ENCODE data around the gene CDH8.
"Not testable (repeated sequence)": the region's sequence is repeated elsewhere in the genome, so short reads cannot be mapped to it uniquely, and the experiment has no call there.

Gene CDH8

DNA sequence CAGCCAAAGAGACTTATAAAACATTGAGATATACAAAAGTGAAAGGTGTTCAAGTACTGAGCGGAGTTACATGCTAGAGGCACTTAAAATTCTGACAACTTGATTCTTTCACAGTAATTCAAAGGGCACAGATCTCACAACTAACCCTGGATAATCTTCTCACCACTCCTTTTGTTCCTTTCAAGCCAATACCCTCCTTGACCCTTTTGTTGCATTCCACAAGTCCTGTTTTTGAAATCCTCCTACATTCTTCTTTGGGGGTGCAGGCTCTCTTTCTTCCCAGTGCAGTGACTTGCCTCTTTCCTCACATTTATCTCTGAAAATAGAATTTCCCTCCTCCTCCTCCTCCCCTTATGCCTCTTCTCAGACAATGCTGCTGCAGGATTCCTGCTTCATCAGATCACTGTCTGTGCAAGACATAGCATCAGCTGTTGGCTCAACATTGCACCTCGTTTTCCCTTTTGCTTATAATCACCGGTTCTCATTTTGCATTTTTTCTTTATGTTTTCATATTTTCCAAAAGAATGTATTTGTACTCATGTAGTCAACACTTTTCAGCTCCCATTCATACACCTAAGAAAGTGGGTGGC lies 199.3 kb downstream of the CDH8 start:
- DNase-seq: no peak

DNA sequence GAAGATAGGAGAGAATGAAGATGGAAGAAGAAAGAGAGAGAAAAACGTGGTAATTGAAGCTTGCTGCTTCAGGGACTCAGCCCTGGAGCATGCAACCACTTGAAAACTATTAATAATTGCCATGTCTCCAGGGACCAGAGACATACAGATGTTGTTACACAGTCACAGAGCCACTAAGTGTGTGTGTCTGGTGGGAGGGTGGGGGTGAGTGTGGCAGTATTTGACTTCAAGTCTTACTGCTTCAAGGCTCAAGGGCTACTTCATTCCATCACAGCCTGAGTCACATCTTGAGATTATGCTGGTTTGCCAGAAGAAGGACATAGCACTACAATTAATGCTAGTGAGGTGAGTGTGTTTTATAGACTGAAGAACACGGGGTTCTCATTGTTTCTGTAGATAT lies 202.2 kb downstream of the CDH8 start:
- no peak for DNase-seq

GRCh38 chr16:61831351-61831917 lies 204.8 kb downstream of the CDH8 start:
- DNase-seq: no peak

DNA sequence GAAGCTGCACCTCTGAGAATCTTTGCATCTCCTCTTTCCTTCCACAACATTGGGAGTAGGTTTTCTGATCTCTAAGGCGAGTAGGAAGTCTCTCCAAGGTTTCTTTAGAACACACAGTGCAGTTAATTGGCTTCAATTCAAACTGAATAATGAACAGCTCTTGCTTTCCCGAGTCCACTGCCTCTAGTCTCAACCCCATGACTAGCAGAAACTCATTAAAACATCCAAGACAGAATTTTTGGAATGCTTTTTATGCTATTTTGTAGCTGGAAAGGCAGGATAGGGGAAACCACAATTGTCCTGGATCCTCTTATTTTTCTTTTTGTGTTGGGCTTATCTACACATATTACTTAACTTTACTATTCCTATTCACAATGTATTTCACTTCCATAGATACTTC lies 206.6 kb downstream of the CDH8 start:
- DNase-seq: no peak

GRCh38 chr16:61823326-61823725 lies 212.9 kb downstream of the CDH8 start:
- no peak for DNase-seq

DNA sequence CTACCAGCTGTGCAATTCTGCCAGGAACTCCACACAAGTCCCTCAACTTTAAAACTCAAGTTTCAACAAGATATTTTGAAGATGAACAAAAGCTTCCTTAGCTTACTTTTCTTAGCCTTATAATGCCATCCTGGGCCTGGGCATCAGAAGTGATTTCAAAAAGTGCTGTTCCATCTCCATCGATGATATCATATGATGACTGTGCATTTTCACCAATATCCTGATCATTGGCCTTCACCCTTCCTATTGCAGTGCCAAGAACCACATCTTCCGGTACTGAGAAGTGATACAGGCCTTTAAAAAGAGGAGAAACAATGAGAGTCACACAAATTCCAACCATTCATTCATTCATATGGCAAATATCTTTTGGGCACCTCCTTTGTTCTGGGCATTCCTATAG lies 215.4 kb downstream of the CDH8 start:
- DNase-seq: no peak

DNA sequence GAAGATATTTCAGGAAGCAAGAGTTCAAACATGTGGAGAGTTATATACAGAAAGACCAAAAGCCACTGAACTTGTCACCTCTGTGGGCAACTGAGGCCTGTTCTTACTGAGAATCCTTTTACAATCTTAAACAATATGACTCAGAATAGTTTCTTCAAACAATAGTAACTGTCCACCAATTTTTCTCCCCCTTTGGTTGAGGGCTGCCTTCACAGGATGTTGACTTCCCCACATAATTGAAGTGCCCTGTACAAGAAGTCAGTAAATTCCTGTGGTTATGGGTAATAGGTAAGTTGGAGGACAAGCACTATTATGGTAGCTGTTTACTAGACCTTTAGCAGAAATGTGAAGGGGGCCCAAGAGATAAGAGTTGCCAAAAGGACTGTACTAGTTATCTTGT lies 215.8 kb downstream of the CDH8 start:
- DNase-seq: no peak

- DNase-seq: no peak
These were observed 217.4 kb downstream of the CDH8 start for GRCh38 chr16:61818850-61819249.

- no peak for DNase-seq
These were observed 218.5 kb downstream of the CDH8 start for GRCh38 chr16:61817583-61818278.

DNA sequence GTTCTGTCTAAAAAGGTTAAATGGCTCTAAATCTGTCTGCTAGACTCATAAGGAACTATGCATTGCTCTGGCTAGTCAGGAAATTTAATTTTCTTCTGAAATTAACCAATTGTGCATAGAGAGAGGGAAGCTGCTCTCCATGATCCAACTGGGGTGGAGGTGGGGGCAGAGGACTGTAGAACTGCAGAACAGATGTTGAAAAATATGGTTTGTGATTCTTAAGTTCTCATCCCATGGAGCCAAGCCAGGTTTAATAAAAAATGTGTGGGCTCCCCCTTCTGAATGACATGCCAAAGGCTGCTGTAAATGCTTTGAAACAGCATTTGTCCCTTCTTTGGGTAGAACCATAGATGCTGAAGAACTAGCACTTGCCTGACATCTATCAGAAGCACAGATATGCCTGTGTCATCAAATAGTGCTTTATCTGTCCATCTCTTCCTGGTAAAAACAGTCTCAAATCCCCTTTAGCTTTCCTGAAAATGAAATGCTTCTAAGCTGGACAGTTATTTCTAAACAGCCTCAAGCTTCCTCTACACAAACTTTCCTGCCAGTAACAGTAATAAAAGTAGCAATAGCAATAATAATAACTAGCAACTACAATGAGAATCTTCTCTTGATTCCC lies 221.4 kb downstream of the CDH8 start:
- DNase-seq: no peak

DNA sequence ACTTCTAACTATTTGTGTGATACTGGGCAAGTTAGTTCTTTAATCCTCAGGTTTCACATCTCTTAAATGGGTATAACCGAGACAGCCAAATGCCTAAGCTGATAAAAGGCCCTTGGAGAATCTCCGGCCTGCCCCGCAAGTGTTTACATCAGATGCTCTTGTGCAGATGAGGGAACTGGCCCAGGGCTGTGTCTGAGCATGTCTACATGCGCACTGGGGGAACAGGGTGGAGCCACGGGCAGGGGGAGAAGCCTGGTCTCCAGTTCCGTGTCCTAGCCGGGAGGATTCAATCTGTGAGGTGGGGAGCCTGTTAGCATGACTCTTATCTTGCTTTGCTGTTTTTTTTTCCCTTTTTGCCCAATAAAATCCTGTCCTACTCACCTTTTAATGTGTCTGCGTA lies 222.9 kb downstream of the CDH8 start:
- DNase-seq: no peak

DNA sequence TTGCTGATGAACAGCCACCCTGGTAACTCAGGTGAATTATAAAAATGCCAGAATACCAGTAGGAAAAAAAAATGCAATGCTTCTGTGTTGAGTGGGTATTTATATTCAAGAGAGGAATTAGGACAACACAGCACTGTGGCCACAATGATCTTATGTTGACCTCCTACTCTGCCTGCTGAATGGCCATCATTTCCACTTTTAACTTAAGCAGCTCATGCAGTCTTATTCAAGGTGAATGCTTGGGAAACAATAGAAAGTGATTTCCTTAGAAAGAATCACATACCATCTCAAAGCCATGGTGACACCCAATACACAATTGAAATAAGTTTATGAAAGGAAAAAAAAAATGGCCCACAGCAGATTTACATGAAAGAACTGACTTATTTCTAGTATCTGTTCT lies 224.0 kb downstream of the CDH8 start:
- no peak for DNase-seq

DNA sequence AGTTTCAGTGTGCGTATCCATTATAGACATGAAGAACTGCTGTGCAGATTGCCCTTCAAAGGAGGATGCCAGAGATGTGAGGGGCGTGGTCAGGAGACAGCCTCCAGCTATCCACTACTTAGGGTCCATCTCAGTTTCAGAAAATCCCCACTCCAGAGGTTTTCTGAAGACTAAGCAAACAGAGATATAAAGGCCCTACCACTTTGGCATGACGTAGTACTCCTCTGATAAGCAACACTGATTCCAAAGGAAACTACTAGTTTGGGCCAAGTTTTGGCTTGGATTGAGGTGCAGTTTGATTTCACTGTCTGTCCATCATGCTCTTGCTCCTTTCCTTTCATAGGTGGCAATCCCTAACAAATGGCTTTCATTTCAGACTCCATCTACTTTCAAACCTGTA lies 228.7 kb downstream of the CDH8 start:
- DNase-seq: no peak

DNA sequence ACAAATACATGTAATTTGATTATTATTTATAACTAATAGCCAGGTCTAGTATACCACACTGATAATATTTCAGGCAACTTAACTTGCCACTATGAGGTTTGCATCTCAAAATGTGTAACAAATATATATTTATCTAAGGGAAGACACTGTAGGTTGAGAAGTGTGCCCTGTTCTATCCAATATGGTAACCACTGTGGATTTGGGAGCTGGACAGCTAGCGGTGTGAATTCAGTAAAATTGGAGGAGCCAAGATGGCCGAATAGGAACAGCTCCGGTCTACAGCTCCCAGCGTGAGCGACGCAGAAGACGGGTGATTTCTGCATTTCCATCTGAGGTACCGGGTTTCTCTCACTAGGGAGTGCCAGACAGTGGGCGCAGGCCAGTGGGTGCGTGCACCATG lies 235.0 kb downstream of the CDH8 start:
- not testable (repeated sequence) for DNase-seq

DNA sequence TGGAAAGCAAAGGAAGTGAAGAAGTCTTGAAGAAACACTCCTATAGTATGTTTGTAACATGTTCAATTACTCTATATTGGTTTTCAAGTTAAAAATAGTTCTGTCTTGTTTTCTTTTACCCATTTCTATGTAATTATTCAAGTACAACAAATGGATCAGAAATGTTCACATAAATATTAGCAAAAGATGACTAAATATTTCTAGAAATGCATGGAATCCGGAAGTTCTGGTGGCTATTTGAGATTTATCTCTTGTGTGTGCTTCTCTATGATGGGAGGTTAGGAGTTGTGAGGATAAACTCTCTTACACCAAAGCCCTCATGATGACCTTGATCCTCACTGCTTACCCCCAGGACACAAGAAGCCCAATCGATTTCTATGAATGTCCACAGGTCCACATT lies 237.5 kb downstream of the CDH8 start:
- DNase-seq: no peak

GRCh38 chr16:61797961-61798507 lies 238.2 kb downstream of the CDH8 start:
- DNase-seq: no peak

- no peak for DNase-seq
These were observed 238.9 kb downstream of the CDH8 start for GRCh38 chr16:61797296-61797795.

- DNase-seq: no peak
These were observed 243.9 kb downstream of the CDH8 start for GRCh38 chr16:61792194-61792909.

DNA sequence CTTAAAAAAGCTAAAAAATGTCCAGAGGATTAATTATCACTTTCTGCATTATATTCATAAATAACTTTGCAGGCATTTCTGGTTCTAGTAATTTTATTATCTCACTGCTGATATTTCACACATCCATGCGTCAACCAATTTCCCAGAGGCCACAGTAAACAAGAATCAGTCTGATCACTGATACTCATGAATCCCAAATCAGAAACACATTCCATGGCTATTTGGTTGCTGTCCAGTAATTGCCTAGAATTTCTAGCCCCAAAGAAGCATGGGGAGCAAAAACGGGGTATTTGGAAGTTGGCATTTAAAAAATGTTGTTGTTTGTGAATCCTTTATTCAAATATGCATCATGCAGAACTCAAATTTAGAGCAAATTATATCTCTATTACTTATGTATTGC lies 244.8 kb downstream of the CDH8 start:
- DNase-seq: no peak

GRCh38 chr16:61781855-61782254 lies 254.4 kb downstream of the CDH8 start:
- DNase-seq: not testable (repeated sequence)

GRCh38 chr16:61780161-61780560 lies 256.1 kb downstream of the CDH8 start:
- no peak for DNase-seq

- no peak for DNase-seq
These were observed 265.9 kb downstream of the CDH8 start for GRCh38 chr16:61770301-61770700.

DNA sequence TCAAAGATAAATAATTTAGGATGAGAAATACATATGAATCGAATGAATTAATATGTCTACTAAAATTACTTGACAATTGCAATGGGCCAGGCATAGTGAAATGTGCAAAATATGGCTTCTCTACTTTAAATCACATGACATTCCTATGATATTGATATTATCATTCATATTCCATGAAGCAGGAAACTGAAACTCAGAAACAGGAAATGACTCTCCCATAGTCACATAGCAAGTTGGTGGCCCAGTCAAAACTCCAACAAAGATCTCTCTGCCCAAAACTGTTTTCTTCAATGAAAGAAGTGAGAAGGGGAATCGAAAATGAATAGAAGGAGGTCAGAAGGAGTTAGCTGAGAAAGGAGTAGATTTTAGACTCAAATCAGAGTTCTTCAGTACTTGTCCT lies 272.2 kb downstream of the CDH8 start:
- DNase-seq: no peak
